Activated T-helper 17 cell treated with anti-CD3 and anti-CD28 coated beads, Interleukin-2, amount 50 U/mL, for 72 hours (primary cell): ENCODE measurements around the gene OSTF1. TPM values are rescaled to one million over a fixed set of nuclear protein-coding genes. Genes with fewer than 3 reads are reported as not detected.
A peak's percentile ranks its signal among the peaks of the same experiment; 100 is the strongest.

Experiments used
- ATAC-seq: fragments of 150-1000 bp; cut with Tn5 transposase; replicated peaks from 2 replicates; pipeline ENCODE4 v1.10.0; 2021; ENCODE audit warnings: mild to moderate bottlenecking, moderate library complexity
- H3K27ac Mint-ChIP-seq: one replicate; pipeline ENCODE4 v1.8.0; 2022; ENCODE audit warnings: mixed read lengths
- H3K27me3 Mint-ChIP-seq: one replicate; pipeline ENCODE4 v1.8.0; 2022; ENCODE audit warnings: mixed read lengths
- H3K36me3 Mint-ChIP-seq: one replicate; pipeline ENCODE4 v1.8.0; 2022; ENCODE audit warnings: low read depth, mild to moderate bottlenecking, mixed read lengths
- H3K4me1 Mint-ChIP-seq: one replicate; pipeline ENCODE4 v1.8.0; 2022; ENCODE audit warnings: mixed read lengths
- H3K4me3 Mint-ChIP-seq: one replicate; pipeline ENCODE4 v1.8.0; 2022; ENCODE audit warnings: mild to moderate bottlenecking, mixed read lengths
- H3K9me3 Mint-ChIP-seq: one replicate; pipeline ENCODE4 v1.8.0; 2022; ENCODE audit warnings: mixed read lengths
- total RNA-seq, 2 donors: library from RNA; stranded (reverse); gene quantifications; one replicate each; pipeline ENCODE4 v1.2.3, GENCODE V29; 2022

OSTF1 gene
- total RNA-seq, 2 donors from 2014 or later, result 131 to 217 TPM

DNA sequence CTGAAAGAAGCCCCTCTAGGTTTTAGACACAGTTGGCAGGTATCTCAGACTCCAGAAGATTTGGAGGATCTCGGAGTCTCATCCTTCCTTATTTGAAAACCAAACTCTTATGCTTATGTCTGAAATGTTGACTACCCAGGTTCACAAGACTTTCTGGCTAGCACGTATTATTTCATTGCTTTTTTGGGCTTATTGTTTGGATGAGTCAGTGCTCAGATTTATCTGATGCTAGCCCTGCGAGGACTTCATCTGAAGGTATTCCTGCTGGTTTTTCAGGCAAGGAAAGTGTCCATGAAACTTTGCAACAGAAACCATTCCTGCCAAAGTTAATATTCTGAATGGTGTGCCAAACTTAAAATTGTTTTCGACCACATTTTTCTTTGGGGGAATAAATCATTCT lies 8.5 kb downstream of the OSTF1 start:
- no peaks in the 10 kb centered on the region for H3K27me3 Mint-ChIP-seq
- peaks cover 76% of the 10 kb centered on the region for H3K36me3 Mint-ChIP-seq
- no peak for ATAC-seq
- peaks cover 50% of the 10 kb centered on the region for H3K4me1 Mint-ChIP-seq
- H3K27ac Mint-ChIP-seq, result peak overlapping the region; percentile 41
- peak overlapping the region; percentile 9 for H3K4me3 Mint-ChIP-seq
- no peaks in the 10 kb centered on the region for H3K9me3 Mint-ChIP-seq

- Mint-ChIP-seq H3K9me3 (no peaks in the 10 kb centered on the region), H3K27me3 (no peaks in the 10 kb centered on the region), H3K4me1 (peaks cover 51% of the 10 kb centered on the region), H3K4me3 (peak overlapping the region; percentile 70), H3K27ac (peak overlapping the region; percentile 90), H3K36me3 (peaks cover 82% of the 10 kb centered on the region)
- ATAC-seq, result no peak
These were observed 12.8 kb downstream of the OSTF1 start for GRCh38 chr9:75101004-75101588.

- Mint-ChIP-seq H3K4me3 (peak overlapping the region; percentile 70), H3K27ac (peak overlapping the region; percentile 90), H3K9me3 (no peaks in the 10 kb centered on the region), H3K27me3 (no peaks in the 10 kb centered on the region), H3K4me1 (peaks cover 50% of the 10 kb centered on the region), H3K36me3 (peaks cover 81% of the 10 kb centered on the region)
- peak; percentile 61 for ATAC-seq
These were observed 14.0 kb downstream of the OSTF1 start for GRCh38 chr9:75102177-75102790.

DNA sequence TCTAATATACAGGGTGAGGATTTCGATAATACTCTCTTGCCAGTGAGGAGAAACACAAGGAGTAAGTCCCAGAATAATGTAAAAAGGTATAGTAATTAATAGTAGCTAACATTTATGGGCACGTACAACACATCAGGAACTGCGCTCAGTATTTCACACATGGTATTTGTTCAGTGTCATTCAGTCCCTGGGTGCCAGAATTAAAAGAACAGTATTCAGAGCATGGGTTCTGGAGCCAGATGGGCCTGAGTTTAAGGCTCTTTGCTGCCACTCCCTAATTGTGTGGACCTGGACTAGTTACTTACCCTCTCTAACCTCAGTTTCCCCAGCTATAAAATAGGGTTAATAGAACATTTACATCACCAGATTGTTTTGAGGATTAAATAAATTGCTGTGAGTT lies 16.3 kb downstream of the OSTF1 start:
- Mint-ChIP-seq H3K36me3 (peaks cover 72% of the 10 kb centered on the region), H3K4me1 (peaks cover 50% of the 10 kb centered on the region), H3K9me3 (no peaks in the 10 kb centered on the region), H3K27ac (peak overlapping the region; percentile 90), H3K4me3 (peak overlapping the region; percentile 73), H3K27me3 (no peaks in the 10 kb centered on the region)
- ATAC-seq, result no peak

DNA sequence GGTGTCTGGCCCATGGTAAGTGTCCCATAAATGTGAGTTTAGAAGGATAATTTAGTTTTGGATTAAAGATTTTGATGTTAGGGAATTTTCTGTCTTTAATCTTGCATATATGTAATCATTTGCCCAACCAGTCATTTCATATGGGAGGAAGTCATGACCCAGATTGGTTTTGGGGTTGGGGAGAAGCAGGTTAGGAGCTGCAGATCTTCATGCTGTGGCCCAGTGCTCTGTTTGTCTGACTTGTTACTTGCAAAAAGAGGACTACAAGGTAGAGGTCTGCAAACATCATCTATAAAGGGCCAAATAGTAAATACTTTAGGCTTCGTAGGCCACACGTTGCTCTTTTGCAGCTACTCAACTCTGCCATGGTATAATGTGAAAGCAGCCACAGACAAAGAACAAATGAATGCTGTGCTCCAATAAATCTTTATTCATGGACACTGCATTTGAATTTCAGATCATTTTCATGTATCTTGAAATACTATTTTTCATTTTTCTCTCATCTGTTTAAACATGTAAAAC lies 16.8 kb downstream of the OSTF1 start:
- Mint-ChIP-seq H3K4me1 (peaks cover 52% of the 10 kb centered on the region), H3K27me3 (no peaks in the 10 kb centered on the region), H3K27ac (peak overlapping the region; percentile 90), H3K4me3 (peak overlapping the region; percentile 73), H3K36me3 (peaks cover 67% of the 10 kb centered on the region), H3K9me3 (no peaks in the 10 kb centered on the region)
- peak; percentile 47 for ATAC-seq

DNA sequence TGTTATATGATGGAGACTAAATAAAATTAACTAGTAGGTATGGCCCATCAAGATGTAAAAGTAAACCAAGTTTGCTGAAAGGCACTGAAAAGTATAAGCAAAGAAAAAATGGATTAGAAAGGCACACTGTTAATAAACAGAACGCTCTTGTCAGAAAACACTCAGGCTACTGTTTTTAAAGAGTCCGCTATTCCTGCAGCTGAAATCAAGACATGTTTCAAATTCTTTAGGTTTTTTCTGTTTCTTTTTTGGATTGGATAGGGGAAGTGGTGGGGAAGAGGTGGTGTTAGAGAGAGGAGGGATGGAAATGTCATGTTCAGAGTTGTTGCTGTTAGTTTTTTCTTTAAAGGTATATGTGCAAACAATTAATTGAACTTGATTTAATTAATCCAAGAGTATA lies 17.5 kb downstream of the OSTF1 start:
- Mint-ChIP-seq H3K36me3 (peaks cover 59% of the 10 kb centered on the region), H3K9me3 (no peaks in the 10 kb centered on the region), H3K4me1 (peaks cover 55% of the 10 kb centered on the region), H3K27me3 (no peaks in the 10 kb centered on the region), H3K4me3 (peak overlapping the region; percentile 73), H3K27ac (peak overlapping the region; percentile 90)
- no peak for ATAC-seq

DNA sequence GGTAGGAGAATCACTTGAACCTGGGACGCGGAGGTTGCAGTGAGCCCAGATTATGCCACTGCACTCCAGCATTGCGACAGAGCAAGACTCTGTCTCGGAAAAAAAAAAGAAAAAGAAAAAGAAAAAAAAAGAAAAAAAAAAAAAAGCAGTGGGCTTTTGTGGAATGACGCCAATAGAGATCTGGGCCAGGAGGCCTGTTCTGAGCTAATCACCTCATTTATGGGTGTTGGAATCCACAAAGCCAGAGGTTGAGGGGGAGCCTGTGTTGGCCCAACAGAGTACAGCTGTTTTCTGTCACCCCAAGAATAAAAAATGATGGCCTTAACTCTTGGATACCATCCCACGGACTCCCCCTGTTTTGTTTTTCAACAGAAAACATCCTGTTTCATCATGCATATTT lies 18.5 kb downstream of the OSTF1 start:
- peaks cover 50% of the 10 kb centered on the region for H3K4me1 Mint-ChIP-seq
- peak overlapping the region; percentile 75 for H3K27ac Mint-ChIP-seq
- no peaks in the 10 kb centered on the region for H3K9me3 Mint-ChIP-seq
- H3K36me3 Mint-ChIP-seq, result peaks cover 49% of the 10 kb centered on the region
- no peak overlapping the region for H3K4me3 Mint-ChIP-seq
- ATAC-seq, result no peak
- no peaks in the 10 kb centered on the region for H3K27me3 Mint-ChIP-seq

GRCh38 chr9:75108571-75108970 lies 20.3 kb downstream of the OSTF1 start:
- H3K4me1 Mint-ChIP-seq, result peaks cover 49% of the 10 kb centered on the region
- ATAC-seq, result peak; percentile 62
- peak overlapping the region; percentile 81 for H3K27ac Mint-ChIP-seq
- H3K36me3 Mint-ChIP-seq, result peaks cover 45% of the 10 kb centered on the region
- H3K27me3 Mint-ChIP-seq, result no peaks in the 10 kb centered on the region
- peak overlapping the region; percentile 67 for H3K4me3 Mint-ChIP-seq
- no peaks in the 10 kb centered on the region for H3K9me3 Mint-ChIP-seq

DNA sequence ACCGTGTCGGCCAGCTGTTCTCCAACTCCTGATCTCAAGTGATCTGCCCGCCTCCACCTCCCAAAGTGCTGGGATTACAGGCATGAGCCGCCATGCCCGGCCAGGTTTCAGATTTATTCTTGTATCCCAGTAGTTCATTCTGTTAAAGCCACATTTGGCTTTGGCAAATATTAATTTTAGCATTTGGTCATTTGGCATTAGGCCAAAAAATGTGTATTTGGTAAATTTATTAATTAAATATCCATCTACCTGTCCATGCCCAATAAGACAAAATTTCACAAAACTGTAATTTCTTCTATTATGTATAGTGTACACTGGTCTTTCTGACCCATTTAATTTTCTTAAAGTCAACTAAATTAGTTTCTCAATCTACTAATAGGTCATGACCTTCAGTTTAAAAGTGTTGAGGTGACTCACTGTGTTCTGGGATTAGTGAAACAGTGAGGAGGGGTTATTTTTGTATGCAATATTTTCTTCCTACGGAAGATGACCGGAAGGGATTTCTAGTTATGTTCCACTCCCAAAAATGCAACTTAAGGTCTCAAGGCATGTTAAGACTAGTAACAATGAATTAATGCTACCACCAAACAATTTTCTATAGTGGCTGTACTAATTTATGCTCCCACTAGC lies 21.0 kb downstream of the OSTF1 start:
- ATAC-seq, result no peak
- peaks cover 42% of the 10 kb centered on the region for H3K36me3 Mint-ChIP-seq
- no peaks in the 10 kb centered on the region for H3K9me3 Mint-ChIP-seq
- peak overlapping the region; percentile 30 for H3K27ac Mint-ChIP-seq
- H3K4me3 Mint-ChIP-seq, result peak overlapping the region; percentile 67
- peaks cover 49% of the 10 kb centered on the region for H3K4me1 Mint-ChIP-seq
- no peaks in the 10 kb centered on the region for H3K27me3 Mint-ChIP-seq

GRCh38 chr9:75111019-75111622 lies 22.8 kb downstream of the OSTF1 start:
- H3K9me3 Mint-ChIP-seq, result no peaks in the 10 kb centered on the region
- peak overlapping the region; percentile 56 for H3K4me3 Mint-ChIP-seq
- H3K4me1 Mint-ChIP-seq, result peaks cover 38% of the 10 kb centered on the region
- H3K27ac Mint-ChIP-seq, result peak overlapping the region; percentile 75
- peaks cover 30% of the 10 kb centered on the region for H3K36me3 Mint-ChIP-seq
- ATAC-seq, result peak; percentile 68
- H3K27me3 Mint-ChIP-seq, result no peaks in the 10 kb centered on the region

DNA sequence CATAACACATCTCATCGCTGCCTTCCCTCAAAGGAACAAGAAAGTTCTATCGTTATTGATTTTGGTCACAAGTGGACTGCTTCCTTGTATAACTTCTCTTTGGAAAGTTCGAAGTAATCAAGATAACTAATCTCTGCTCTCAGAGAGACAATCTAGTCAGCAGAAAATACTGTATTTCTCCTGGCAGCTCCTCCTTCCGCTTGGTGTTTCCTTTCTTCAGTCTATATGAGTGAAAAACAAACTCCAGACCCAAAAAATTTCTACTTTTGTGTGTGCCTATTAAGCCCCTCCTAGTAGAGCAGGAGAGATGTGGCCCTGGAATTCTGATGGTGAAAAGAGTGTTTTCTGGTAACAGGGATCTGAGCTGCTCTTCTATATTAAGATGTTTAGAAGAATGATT lies 24.5 kb downstream of the OSTF1 start:
- Mint-ChIP-seq H3K4me3 (peak overlapping the region; percentile 56), H3K27ac (peak overlapping the region; percentile 75), H3K4me1 (peaks cover 48% of the 10 kb centered on the region)

GRCh38 chr9:75116306-75116705 lies 28.0 kb downstream of the OSTF1 start:
- ATAC-seq, result no peak
- no peaks in the 10 kb centered on the region for H3K27me3 Mint-ChIP-seq
- peaks cover 54% of the 10 kb centered on the region for H3K4me1 Mint-ChIP-seq
- peaks cover 59% of the 10 kb centered on the region for H3K36me3 Mint-ChIP-seq
- peak overlapping the region; percentile 35 for H3K4me3 Mint-ChIP-seq
- H3K9me3 Mint-ChIP-seq, result peaks cover 9% of the 10 kb centered on the region
- H3K27ac Mint-ChIP-seq, result peak overlapping the region; percentile 96

More for the DNA sequence above, 24.5 kb downstream of the OSTF1 start:
- Mint-ChIP-seq H3K27me3 (no peaks in the 10 kb centered on the region), H3K36me3 (peaks cover 24% of the 10 kb centered on the region), H3K9me3 (peaks cover 1% of the 10 kb centered on the region)
- ATAC-seq, result no peak

DNA sequence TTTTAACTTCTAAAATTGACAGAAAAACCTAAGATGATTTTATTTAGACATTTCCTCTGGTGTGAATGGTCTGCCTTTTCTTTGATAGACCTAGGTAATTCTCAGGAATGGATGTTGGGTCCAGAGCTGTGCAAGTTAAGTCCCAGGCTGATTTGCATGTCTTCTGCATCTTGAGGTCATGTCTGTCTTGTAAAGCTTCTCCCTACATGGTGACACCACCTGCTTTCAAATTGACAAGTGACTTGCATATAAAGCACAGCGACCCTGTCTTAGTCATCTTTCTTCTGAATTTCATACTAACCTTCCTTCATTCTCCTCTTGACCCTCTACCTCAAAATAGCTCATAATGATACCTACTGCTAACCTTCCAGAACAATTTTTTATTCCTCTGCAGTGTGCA lies 29.2 kb downstream of the OSTF1 start:
- peaks cover 51% of the 10 kb centered on the region for H3K4me1 Mint-ChIP-seq
- no peaks in the 10 kb centered on the region for H3K27me3 Mint-ChIP-seq
- H3K27ac Mint-ChIP-seq, result peak overlapping the region; percentile 96
- peak; percentile 95 for ATAC-seq
- H3K36me3 Mint-ChIP-seq, result peaks cover 70% of the 10 kb centered on the region
- H3K4me3 Mint-ChIP-seq, result peak overlapping the region; percentile 78
- peaks cover 9% of the 10 kb centered on the region for H3K9me3 Mint-ChIP-seq

DNA sequence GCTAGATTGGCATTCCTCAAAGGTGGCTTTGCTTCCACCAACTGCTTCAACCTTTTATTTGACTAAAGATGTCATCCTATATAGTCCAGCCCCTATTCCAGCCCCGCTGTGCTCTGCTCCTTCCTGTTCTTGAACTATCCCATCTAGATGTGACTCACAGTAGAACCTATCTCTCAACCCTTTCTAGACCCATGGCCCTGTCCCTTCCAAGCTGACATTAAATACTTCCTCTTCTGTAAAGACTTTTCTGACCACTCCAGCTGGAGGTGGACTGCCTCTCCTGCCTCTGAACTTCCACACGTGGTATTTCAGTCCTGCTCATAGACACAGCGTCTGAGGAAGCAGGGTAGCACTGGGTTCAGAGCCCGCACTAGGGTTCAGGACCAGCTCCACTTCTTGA lies 32.4 kb downstream of the OSTF1 start:
- no peak for ATAC-seq
- Mint-ChIP-seq H3K4me3 (peak overlapping the region; percentile 78), H3K27me3 (no peaks in the 10 kb centered on the region), H3K27ac (peak overlapping the region; percentile 96), H3K9me3 (peaks cover 9% of the 10 kb centered on the region), H3K36me3 (peaks cover 85% of the 10 kb centered on the region), H3K4me1 (peaks cover 42% of the 10 kb centered on the region)
